BJ (cell line): Measurements from ENCODE around the gene EVI5. TPM values are rescaled to one million over a fixed set of nuclear protein-coding genes. Genes with fewer than 3 reads are reported as not detected.

Experiments used
- CTCF ChIA-PET: fragments of 350-600 bp; formaldehyde crosslinking; extraction: SDS; loops from one replicate; lab custom pipeline; 2021; ENCODE audit warnings: antibody characterized with exemption, inconsistent platforms; lab: Yijun Ruan, JAX
- POLR2A ChIA-PET: fragments of 300-600 bp; sonication (Branson Sonifier 250); formaldehyde crosslinking; extraction: SDS; loops from one replicate; lab custom pipeline; 2021; ENCODE audit warnings: antibody characterized with exemption; lab: Charles Lee
- DNase-seq: peaks from one replicate; pipeline ENCODE4 v3.0.0-alpha.2; 2011; ENCODE audit warnings: low read depth
- H3K27me3 ChIP-seq: 2 replicates; pipeline ENCODE4 v1.6.0; 2011; ENCODE audit warnings: low read length; ENCODE audit not compliant: control insufficient read depth, insufficient read depth
- H3K36me3 ChIP-seq: 2 replicates; pipeline ENCODE4 v1.5.1; 2011; ENCODE audit warnings: low read length; ENCODE audit not compliant: control insufficient read depth, insufficient read depth
- H3K4me3 ChIP-seq: 2 replicates; pipeline ENCODE4 v1.5.1; 2011; ENCODE audit warnings: low read depth, mild to moderate bottlenecking, control low read depth, low read length
- CTCF ChIP-seq: IDR thresholded peaks from 2 replicates; pipeline ENCODE4 v1.5.1; 2011; ENCODE audit warnings: low read depth, mild to moderate bottlenecking, control low read depth, inconsistent platforms, low read length, moderate library complexity; ENCODE audit not compliant: insufficient read depth
- polyA plus RNA-seq: library from polyadenylated mRNA; depleted of rRNA; stranded (reverse); fragments of >200 nt; gene quantifications from 2 replicates; pipeline ENCODE4 v1.2.3, GENCODE V29; 2011

EVI5 gene
- polyA plus RNA-seq, 1 experiment, result 8.6 TPM

DNA sequence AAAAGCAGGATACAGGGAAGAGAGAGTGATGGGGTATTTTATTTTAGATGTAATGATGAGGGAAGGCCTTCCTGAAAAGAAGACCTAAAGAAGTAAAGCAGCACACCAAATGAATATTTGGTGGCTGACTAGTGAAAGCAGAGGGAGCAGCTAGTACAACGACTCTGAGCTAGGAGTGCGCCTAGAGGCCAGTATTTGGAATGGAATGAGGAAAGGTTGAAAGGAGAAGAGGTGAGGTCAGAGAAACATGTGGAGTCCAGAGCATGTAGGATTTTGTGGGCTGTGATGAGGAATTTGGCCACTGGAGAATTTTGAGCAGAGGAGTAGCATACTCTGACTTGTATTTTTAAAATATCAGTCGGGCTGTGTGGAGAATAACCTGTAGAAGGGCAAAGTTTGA, 35.1 kb upstream of the EVI5 start:
- CTCF ChIA-PET, result interaction anchor here (0.9 to 8.0 kb wide), 7 partner anchors 8 to 104 kb away, joined by 3 to 68 read pairs (median 6); no protein-coding TSS in a partner anchor
- POLR2A ChIA-PET, result no interaction called here

GRCh38 chr1:92817986-92818764, 33.3 kb upstream of the EVI5 start:
- CTCF ChIA-PET, result interaction anchor here (0.7 to 8.0 kb wide), 22 partner anchors 8 to 507 kb away, joined by 3 to 68 read pairs (median 4); partner anchors contain the start of genes EVI5 and RPL5
- no peak for DNase-seq

More for the DNA sequence above, 35.1 kb upstream of the EVI5 start:
- H3K27me3 ChIP-seq, result no peaks in the 10 kb centered on the region
- no peak overlapping the region for H3K4me3 ChIP-seq
- H3K36me3 ChIP-seq, result no peaks in the 10 kb centered on the region
- peak; percentile 28 for DNase-seq
- TF ChIP-seq CTCF, result peak; percentile 13; the same call in 1 of the 2 replicates

DNA sequence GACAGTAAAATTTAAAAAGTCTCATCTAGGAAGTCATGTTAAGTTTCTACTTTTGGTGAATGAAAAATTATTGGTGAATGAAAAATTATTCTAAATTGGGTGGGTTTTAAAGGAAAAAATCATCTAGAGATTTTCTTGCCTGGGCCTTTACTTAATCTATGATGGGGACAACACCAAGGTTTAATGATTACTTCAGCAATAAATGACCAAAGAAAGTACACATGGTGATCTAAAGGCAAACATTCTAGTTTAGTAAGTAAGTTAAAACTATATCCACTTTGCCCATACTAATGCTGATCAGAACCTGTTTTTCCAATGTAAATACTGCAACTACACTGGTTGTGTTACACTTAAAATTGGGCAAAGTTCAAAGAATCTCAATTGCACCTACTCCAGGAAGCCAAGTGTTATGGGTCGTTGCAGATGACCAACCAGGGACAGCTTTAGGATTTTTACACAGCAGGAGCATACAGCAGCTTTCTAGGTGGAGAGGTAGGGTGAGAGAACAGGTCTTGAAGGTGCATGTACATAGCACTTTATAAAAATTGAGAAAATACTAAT, 32.3 kb upstream of the EVI5 start:
- ChIA-PET CTCF (interaction anchor here (1.3 to 8.0 kb wide), 7 partner anchors 9 to 177 kb away, joined by 3 to 68 read pairs (median 7); partner anchors contain the start of genes EVI5 and RPL5), POLR2A (no interaction called here)
- Histone ChIP-seq H3K36me3 (no peaks in the 10 kb centered on the region), H3K27me3 (no peaks in the 10 kb centered on the region), H3K4me3 (no peak overlapping the region)
- DNase-seq, result no peak
- no peak for TF ChIP-seq CTCF

More at GRCh38 chr1:92817986-92818764, 33.3 kb upstream of the EVI5 start:
- TF ChIP-seq CTCF, result peak; percentile 73
- no peaks in the 10 kb centered on the region for H3K36me3 ChIP-seq
- no peaks in the 10 kb centered on the region for H3K27me3 ChIP-seq
- H3K4me3 ChIP-seq, result no peak overlapping the region
- POLR2A ChIA-PET, result no interaction called here

DNA sequence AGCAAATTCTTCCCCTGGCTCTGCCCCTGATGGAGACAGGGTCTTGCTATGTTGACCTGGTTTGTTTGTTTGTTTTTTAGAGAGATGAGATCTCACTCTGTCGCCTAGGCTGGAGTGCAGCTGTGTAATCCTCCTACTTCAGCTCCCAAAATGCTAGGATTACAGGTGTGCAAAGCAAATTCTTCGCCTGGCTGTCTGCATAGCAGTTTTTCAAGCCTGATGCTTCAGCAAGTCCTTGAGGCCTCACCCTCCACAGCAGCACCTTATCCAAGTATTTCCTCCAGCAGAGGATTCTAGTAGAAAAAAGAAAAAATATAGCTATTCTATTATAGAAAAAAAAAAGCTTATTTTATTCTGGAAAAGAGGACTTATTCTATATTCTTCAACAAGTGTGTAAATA, 31.8 kb upstream of the EVI5 start:
- Histone ChIP-seq H3K4me3 (no peak overlapping the region), H3K36me3 (no peaks in the 10 kb centered on the region), H3K27me3 (no peaks in the 10 kb centered on the region)
- ChIA-PET POLR2A (no interaction called here), CTCF (interaction anchor here (1.1 to 8.0 kb wide), 7 partner anchors 9 to 177 kb away, joined by 3 to 68 read pairs (median 6); partner anchors contain the start of genes EVI5 and RPL5)
- TF ChIP-seq CTCF, result no peak
- DNase-seq, result no peak

GRCh38 chr1:92808381-92808780, 23.5 kb upstream of the EVI5 start:
- Histone ChIP-seq H3K4me3 (no peak overlapping the region), H3K36me3 (no peaks in the 10 kb centered on the region), H3K27me3 (no peaks in the 10 kb centered on the region)
- POLR2A ChIA-PET, result no interaction called here
- DNase-seq, result no peak
- TF ChIP-seq CTCF, result no peak
- CTCF ChIA-PET, result interaction anchor here (1.3 kb wide), 1 partner anchor 8 kb away, joined by 3 read pairs; no protein-coding TSS in a partner anchor
